ENCODE measurements around the gene SP5.
"Not testable (repeated sequence)": the region's sequence is repeated elsewhere in the genome, so short reads cannot be mapped to it uniquely, and the experiment has no call there.

The SP5 gene

DNA sequence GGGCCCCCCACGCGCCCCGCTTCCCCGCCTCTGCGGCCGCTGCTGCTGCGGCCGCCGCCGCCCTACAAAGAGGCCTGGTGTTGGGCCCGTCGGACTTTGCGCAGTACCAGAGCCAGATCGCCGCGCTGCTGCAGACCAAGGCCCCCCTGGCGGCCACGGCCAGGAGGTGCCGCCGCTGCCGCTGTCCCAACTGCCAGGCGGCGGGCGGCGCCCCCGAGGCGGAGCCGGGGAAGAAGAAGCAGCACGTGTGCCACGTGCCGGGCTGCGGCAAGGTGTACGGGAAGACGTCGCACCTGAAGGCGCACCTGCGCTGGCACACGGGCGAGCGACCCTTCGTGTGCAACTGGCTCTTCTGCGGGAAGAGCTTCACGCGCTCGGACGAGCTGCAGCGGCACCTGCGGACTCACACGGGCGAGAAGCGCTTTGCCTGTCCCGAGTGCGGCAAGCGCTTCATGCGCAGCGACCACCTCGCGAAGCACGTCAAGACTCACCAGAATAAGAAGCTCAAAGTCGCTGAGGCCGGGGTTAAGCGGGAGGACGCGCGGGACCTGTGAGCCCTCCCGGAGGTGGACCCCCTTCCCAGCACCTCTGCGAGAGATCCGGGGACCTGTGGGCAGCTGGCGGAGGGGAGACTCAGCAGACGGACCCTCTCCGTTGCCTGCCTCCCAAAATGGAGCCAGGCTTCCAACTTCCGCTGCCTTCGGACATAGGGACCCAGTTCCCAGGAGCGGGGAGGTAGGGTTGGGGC is 1.9 kb downstream of the SP5 start:
- TF ChIP-seq Cebpa-rat (IDR thresholded peaks at IDR 0.05) = no peak
- H3K36me3 ChIP-seq = no peaks in the 10 kb centered on the region
- H3K4me3 ChIP-seq = no peak overlapping the region
- H3K9ac ChIP-seq = no peak overlapping the region
- H3K4me1 ChIP-seq = peaks cover 19% of the 10 kb centered on the region
- H4K20me1 ChIP-seq = peaks cover 13% of the 10 kb centered on the region; the same call in 1 of the 2 replicates
- no peak overlapping the region for H3K4me2 ChIP-seq
- H3K27ac ChIP-seq = no peak overlapping the region
- peaks cover 57% of the 10 kb centered on the region for H3K9me3 ChIP-seq
- peaks cover 65% of the 10 kb centered on the region for H3K27me3 ChIP-seq

DNA sequence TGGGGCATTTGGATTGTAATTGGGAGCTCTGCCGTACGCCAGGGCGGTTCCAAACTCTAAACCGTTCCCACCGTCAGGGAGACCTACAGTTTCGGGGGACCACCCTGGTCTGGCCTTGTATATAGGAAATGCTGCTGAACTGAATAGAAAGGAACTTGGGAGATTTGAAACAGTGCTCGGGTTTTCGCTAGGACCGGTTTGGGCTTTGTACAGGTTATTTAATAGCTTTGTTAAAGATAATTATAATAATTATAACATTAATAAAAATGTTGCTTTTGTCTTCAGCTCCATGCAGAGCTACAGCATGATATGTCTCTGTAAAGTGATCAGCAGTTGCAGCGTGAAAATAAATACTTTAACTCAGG is 2.4 kb downstream of the SP5 start:
- TF ChIP-seq Cebpa-rat (IDR thresholded peaks at IDR 0.05) = no peak
- H3K4me3 ChIP-seq = no peak overlapping the region
- peaks cover 13% of the 10 kb centered on the region; the same call in 1 of the 2 replicates for H4K20me1 ChIP-seq
- no peak overlapping the region for H3K9ac ChIP-seq
- peaks cover 19% of the 10 kb centered on the region for H3K4me1 ChIP-seq
- H3K9me3 ChIP-seq = peaks cover 51% of the 10 kb centered on the region
- no peak overlapping the region for H3K4me2 ChIP-seq
- H3K27me3 ChIP-seq = peaks cover 60% of the 10 kb centered on the region
- H3K27ac ChIP-seq = no peak overlapping the region
- no peaks in the 10 kb centered on the region for H3K36me3 ChIP-seq

DNA sequence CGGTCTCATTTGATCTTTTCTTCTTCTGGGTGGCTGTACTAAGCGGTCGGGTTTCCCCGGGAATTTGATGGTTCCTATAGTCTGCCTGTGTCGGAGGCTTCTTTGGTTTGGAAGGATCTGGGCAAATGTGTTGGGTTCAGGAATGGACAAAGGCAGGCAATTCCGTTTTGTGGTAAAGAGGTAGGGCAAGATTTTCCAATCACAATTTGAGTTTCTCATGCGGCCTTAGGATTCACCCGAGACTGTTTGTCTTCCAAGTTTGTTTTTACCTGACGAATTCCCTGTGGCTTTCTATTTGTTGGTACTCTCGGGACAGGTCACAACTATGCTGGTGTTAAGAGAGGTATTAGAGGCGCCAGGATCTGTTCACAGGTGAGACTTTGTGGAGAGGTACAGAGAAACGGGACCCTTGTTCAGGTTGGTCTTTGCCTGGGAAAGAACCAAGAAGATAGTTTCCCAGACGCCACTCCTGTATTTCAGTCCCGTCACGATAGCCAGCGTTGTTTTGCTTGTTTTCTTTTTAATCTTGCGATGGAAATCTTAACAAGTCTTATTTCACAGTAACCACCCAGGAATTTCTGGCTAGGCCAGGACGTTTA is 3.0 kb downstream of the SP5 start:
- Histone ChIP-seq H3K27ac (no peak overlapping the region), H3K36me3 (no peaks in the 10 kb centered on the region), H3K9ac (no peak overlapping the region), H3K4me2 (no peak overlapping the region), H3K4me1 (peaks cover 19% of the 10 kb centered on the region), H3K27me3 (peaks cover 55% of the 10 kb centered on the region), H3K4me3 (no peak overlapping the region), H4K20me1 (peaks cover 13% of the 10 kb centered on the region; the same call in 1 of the 2 replicates), H3K9me3 (peaks cover 46% of the 10 kb centered on the region)
- no peak for TF ChIP-seq Cebpa-rat (IDR thresholded peaks at IDR 0.05)

DNA sequence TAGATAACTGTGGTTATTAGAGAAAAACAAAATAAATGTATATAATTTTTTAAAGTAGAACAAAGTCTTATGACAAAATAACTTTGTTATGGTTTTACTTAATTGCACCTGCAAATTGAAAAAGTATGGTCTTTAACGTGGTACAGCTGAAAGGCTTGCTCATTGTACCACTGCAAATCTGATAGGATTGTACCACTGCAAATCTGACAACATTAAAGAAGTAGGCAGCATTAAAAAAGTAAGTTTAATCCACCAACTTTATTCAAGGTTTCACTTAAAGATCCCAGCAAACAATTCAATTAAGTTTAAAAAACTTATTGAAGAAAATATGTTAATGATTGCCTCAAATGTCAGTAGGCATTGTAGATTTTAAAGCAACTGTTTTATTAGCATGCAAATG is 4.7 kb downstream of the SP5 start:
- no peak overlapping the region for H3K9ac ChIP-seq
- no peak overlapping the region for H3K4me3 ChIP-seq
- no peak for TF ChIP-seq Cebpa-rat (IDR thresholded peaks at IDR 0.05)
- H3K27me3 ChIP-seq = peaks cover 37% of the 10 kb centered on the region
- H4K20me1 ChIP-seq = no peaks in the 10 kb centered on the region
- H3K27ac ChIP-seq = no peak overlapping the region
- peaks cover 29% of the 10 kb centered on the region for H3K9me3 ChIP-seq
- H3K4me2 ChIP-seq = no peak overlapping the region
- peaks cover 10% of the 10 kb centered on the region for H3K4me1 ChIP-seq
- no peaks in the 10 kb centered on the region for H3K36me3 ChIP-seq

DNA sequence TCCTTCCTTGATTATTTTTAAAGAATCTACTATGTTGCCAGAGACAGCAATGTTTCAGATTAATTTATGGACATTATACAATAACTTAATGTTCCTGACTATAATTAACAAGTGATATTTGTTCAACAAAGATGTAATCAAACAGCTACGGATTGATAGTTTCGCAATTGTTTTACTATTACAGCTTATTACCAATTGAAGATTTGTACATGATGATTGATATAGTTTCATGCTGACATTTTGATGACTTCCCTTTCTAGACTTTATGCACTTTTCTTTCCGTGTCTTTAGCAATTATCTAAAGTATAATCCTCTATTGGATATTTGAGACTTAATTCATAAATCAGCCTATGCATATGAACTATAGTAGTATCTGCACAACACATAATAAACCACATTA is 6.5 kb downstream of the SP5 start:
- no peaks in the 10 kb centered on the region for H3K4me1 ChIP-seq
- no peak overlapping the region for H3K4me3 ChIP-seq
- TF ChIP-seq Cebpa-rat (IDR thresholded peaks at IDR 0.05) = no peak; the same call in 1 of the 2 replicates
- no peak overlapping the region for H3K4me2 ChIP-seq
- H3K27ac ChIP-seq = no peak overlapping the region
- H4K20me1 ChIP-seq = no peaks in the 10 kb centered on the region
- peaks cover 19% of the 10 kb centered on the region for H3K27me3 ChIP-seq
- peaks cover 10% of the 10 kb centered on the region for H3K9me3 ChIP-seq
- H3K9ac ChIP-seq = no peak overlapping the region
- H3K36me3 ChIP-seq = no peaks in the 10 kb centered on the region

DNA sequence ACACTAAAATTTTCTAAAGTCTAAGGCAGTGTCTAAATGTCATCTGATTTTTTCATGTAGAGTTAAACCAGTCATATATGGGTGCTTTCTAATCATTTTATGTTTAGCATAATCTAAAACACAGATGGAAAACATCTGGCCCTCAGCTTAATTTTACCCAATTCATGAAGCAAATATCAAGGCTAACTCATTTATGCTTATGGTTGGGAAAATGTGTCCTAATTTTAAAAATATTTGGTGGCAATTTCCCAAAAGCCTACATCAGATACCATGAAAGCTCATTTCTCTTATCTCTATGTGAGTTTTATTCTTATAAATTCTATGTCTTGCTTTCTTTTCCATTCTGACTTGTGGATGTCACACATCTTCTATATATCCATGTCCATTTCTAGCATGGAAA is 7.2 kb downstream of the SP5 start:
- H3K27me3 ChIP-seq = peaks cover 12% of the 10 kb centered on the region
- no peaks in the 10 kb centered on the region for H3K4me1 ChIP-seq
- no peaks in the 10 kb centered on the region for H4K20me1 ChIP-seq
- TF ChIP-seq Cebpa-rat (IDR thresholded peaks at IDR 0.05) = no peak
- no peak overlapping the region for H3K4me2 ChIP-seq
- no peak overlapping the region for H3K9ac ChIP-seq
- peaks cover 4% of the 10 kb centered on the region for H3K9me3 ChIP-seq
- no peaks in the 10 kb centered on the region for H3K36me3 ChIP-seq
- no peak overlapping the region for H3K27ac ChIP-seq
- no peak overlapping the region for H3K4me3 ChIP-seq

DNA sequence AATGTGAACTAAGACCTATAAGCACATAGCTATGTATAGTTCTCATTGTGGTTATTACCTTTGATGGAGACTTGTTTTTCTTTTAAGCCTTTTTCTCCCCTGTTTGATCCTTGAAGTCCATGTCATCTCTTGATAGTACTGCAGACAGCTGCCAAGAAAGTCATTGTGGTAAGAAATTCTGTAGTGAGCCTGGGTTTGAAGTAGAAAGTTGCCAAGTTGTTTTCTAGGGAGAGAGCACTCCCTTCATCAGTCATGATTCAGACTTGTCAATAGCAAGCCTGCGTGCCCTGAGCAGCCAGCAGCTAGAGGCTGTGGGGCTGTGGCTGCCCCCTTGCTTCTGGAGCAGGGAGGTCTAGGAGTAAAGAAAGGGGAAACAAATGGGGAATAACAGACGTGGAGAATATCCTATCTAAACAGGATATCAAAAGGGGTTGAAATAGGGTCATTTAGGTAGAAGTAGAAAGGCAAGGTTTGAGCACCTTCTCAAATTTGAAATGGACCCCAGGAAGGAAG is 8.4 kb downstream of the SP5 start:
- Histone ChIP-seq H3K4me3 (no peak overlapping the region), H3K4me2 (no peak overlapping the region), H4K20me1 (no peaks in the 10 kb centered on the region), H3K27ac (no peak overlapping the region), H3K4me1 (no peaks in the 10 kb centered on the region), H3K36me3 (no peaks in the 10 kb centered on the region), H3K9me3 (no peaks in the 10 kb centered on the region), H3K9ac (no peak overlapping the region), H3K27me3 (peaks cover under 1% of the 10 kb centered on the region; the same call in 1 of the 2 replicates)
- no peak for TF ChIP-seq Cebpa-rat (IDR thresholded peaks at IDR 0.05)

GRCh38 chr2:170733798-170734600 is 18.9 kb downstream of the SP5 start:
- Histone ChIP-seq H3K36me3 (no peaks in the 10 kb centered on the region), H3K27me3 (no peaks in the 10 kb centered on the region), H3K4me1 (no peaks in the 10 kb centered on the region), H3K4me3 (no peak overlapping the region), H3K27ac (no peak overlapping the region), H4K20me1 (no peaks in the 10 kb centered on the region), H3K4me2 (no peak overlapping the region), H3K9ac (no peak overlapping the region), H3K9me3 (no peaks in the 10 kb centered on the region; the same call in 1 of the 2 replicates)
- no peak for TF ChIP-seq Cebpa-rat (IDR thresholded peaks at IDR 0.05)

GRCh38 chr2:170734601-170735000 is 19.5 kb downstream of the SP5 start:
- H3K4me1 ChIP-seq, H3K36me3 ChIP-seq, H3K9me3 ChIP-seq, H3K4me3 ChIP-seq, H3K27ac ChIP-seq, H3K27me3 ChIP-seq, H3K4me2 ChIP-seq, H4K20me1 ChIP-seq, H3K9ac ChIP-seq: not testable (repeated sequence)

- no peak overlapping the region for H3K4me2 ChIP-seq
- no peak overlapping the region for H3K9ac ChIP-seq
- no peaks in the 10 kb centered on the region; the same call in 1 of the 2 replicates for H3K9me3 ChIP-seq
- H3K4me3 ChIP-seq = no peak overlapping the region
- no peaks in the 10 kb centered on the region for H4K20me1 ChIP-seq
- TF ChIP-seq Cebpa-rat (IDR thresholded peaks at IDR 0.05) = no peak
- no peaks in the 10 kb centered on the region for H3K4me1 ChIP-seq
- no peak overlapping the region for H3K27ac ChIP-seq
- H3K27me3 ChIP-seq = no peaks in the 10 kb centered on the region
- H3K36me3 ChIP-seq = no peaks in the 10 kb centered on the region
Measured at GRCh38 chr2:170736628-170737027, 21.5 kb downstream of the SP5 start.
